ENCODE measurements around the gene TMEM62.

The TMEM62 gene

GRCh38 chr15:43206054-43206453 lies 72.7 kb downstream of the TMEM62 start:
- no peak overlapping the region for H3K4me3 ChIP-seq (ENCODE audit: low read depth, low read length)
- TF ChIP-seq, protein P1, sequence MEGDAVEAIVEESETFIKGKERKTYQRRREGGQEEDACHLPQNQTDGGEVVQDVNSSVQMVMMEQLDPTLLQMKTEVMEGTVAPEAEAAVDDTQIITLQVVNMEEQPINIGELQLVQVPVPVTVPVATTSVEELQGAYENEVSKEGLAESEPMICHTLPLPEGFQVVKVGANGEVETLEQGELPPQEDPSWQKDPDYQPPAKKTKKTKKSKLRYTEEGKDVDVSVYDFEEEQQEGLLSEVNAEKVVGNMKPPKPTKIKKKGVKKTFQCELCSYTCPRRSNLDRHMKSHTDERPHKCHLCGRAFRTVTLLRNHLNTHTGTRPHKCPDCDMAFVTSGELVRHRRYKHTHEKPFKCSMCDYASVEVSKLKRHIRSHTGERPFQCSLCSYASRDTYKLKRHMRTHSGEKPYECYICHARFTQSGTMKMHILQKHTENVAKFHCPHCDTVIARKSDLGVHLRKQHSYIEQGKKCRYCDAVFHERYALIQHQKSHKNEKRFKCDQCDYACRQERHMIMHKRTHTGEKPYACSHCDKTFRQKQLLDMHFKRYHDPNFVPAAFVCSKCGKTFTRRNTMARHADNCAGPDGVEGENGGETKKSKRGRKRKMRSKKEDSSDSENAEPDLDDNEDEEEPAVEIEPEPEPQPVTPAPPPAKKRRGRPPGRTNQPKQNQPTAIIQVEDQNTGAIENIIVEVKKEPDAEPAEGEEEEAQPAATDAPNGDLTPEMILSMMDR (IDR thresholded peaks at IDR 0.05; ENCODE audit: low read depth, low read length), result no peak

DNA sequence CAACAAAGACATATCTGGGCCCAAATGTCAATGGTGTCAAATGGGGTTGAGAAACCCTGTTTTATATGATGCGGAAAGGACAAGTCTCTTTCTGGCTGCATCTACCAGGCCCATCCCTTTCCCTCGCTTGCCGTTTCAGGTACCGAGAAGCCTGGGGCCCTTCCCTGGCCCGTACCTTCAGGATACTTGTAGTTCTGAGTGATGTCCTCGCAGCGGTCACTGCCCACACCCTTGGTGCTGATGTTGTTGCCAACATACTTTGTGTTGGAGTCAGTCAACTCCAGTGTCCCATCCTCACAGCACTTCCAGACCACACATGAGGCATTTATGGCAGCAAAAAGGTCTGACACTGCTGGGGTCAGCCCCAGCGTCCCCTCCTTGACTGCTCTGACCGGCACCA lies 73.6 kb downstream of the TMEM62 start:
- H3K4me3 ChIP-seq (ENCODE audit: low read depth, low read length), result no peak overlapping the region
- TF ChIP-seq, protein P1 (IDR thresholded peaks at IDR 0.05; ENCODE audit: low read depth, low read length), result no peak

- no peak overlapping the region for H3K4me3 ChIP-seq (ENCODE audit: low read depth, low read length)
- TF ChIP-seq, protein P1 (IDR thresholded peaks at IDR 0.05; ENCODE audit: low read depth, low read length), result no peak
These were observed 74.9 kb downstream of the TMEM62 start for GRCh38 chr15:43208052-43209002.

GRCh38 chr15:43209059-43209824 lies 75.9 kb downstream of the TMEM62 start:
- H3K4me3 ChIP-seq (ENCODE audit: low read depth, low read length), result no peak overlapping the region
- TF ChIP-seq, protein P1 (IDR thresholded peaks at IDR 0.05; ENCODE audit: low read depth, low read length), result no peak

DNA sequence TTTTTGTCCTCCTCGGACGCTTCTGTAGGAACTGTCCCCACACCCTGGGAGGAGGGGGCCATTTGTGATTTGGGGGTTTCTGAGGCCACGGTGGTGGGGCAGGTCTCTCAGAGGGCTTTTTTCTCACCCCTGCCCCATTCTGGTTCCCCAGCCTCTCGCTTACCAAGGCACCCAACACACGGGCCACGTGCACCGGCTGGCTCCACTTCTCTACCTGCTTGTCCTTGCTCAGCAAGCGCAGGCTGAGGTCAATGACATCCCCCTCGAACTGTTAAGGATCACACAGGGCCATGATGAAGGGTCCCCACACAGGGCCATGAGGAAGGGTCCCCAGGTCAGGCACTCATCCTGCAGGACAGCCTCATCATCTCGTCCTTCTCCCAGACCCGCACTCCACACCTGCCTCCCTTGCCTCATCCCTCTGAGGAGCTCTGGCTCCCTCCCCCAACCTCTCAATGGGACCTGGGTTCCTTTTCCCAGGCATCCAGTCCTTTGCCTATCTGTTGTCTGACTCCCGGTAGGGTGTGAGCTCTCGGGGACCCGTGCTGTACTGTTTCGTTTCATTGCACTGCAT lies 76.9 kb downstream of the TMEM62 start:
- no peak overlapping the region for H3K4me3 ChIP-seq (ENCODE audit: low read depth, low read length)
- TF ChIP-seq, protein P1 (IDR thresholded peaks at IDR 0.05; ENCODE audit: low read depth, low read length), result no peak

DNA sequence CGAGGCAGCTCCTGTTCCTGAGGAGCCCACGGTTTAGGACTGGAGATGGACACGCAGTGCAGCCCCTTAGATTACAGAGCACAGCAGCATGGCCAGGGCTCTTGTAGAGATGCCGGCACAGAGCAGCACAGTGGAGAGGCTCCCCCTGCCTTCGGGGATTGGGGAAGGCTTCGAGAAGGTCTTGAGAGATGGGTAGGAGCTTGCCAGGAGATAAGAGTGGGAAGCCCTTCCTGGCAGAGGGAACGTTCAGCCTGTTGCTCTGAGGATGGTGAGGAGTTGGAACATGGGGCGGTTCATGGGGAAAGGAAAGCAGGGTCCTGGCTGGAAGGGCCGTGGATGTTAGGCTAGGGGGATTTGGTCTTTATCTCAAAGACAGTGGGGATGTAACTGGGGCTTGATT lies 77.4 kb downstream of the TMEM62 start:
- TF ChIP-seq, protein P1 (IDR thresholded peaks at IDR 0.05; ENCODE audit: low read depth, low read length), result no peak
- H3K4me3 ChIP-seq (ENCODE audit: low read depth, low read length), result no peak overlapping the region
